HCT116 (cell line): Measurements from ENCODE around the gene GIGYF1. TPM values are rescaled to one million over a fixed set of nuclear protein-coding genes. Genes with fewer than 3 reads are reported as not detected.

Experiments
- ATAC-seq: fragments of 200-7000 bp; cut with Tn5 transposase; 2 replicates; pipeline ENCODE4 v1.9.1; 2020; ENCODE audit warnings: mild to moderate bottlenecking, moderate library complexity
- BruUV-seq: library from RNA; stranded (reverse); fragments of 400-500 nt; replicated peaks from 2 replicates; lab custom pipeline; 2021; lab: Mats Ljungman, UMichigan
- CTCF ChIA-PET: fragments of 300-600 bp; sonication (Branson Sonifier 250); formaldehyde crosslinking; loops from one replicate; lab custom pipeline; 2021; ENCODE audit warnings: antibody characterized with exemption; lab: Charles Lee
- POLR2A ChIA-PET: fragments of 300-600, 350-600 bp; sonication (Branson Sonifier 250); formaldehyde crosslinking; loops from one replicate; lab custom pipeline; 2021; ENCODE audit warnings: antibody characterized with exemption; lab: Charles Lee
- RAD21 ChIA-PET, 2 experiments: fragments of 300-600 bp; sonication (Branson Sonifier 250); formaldehyde crosslinking; loops; one replicate each; lab custom pipeline; 2023; ENCODE audit warnings: low total read pairs in 2 of 2; ENCODE audit not compliant: uncharacterized antibody in 2 of 2, unreplicated experiment in 2 of 2, low non-redundant PET in 1 of 2; lab: Charles Lee
- DNase-seq: peaks from one replicate; pipeline ENCODE4 v3.0.0-alpha.2; 2010; ENCODE audit warnings: low read depth, low spot score
- H2AFZ ChIP-seq: fragments of 200-600 bp; shearing (Covaris generic), sonication (generic); 2 replicates; pipeline ENCODE4 v1.6.1; 2017; ENCODE audit warnings: low read depth, mixed run types, mixed read lengths, antibody characterized with exemption, low read length; ENCODE audit not compliant: poor library complexity, severe bottlenecking
- H3K27ac ChIP-seq: 2 replicates; pipeline ENCODE4 v1.5.1; 2012; ENCODE audit warnings: low read depth, low read length
- H3K27me3 ChIP-seq: fragments of 200-600 bp; sonication (generic); 2 replicates; pipeline ENCODE4 v1.6.1; 2016; ENCODE audit warnings: mixed run types, low read length, mixed read lengths; ENCODE audit not compliant: insufficient read depth
- H3K36me3 ChIP-seq, 2 experiments: fragments of 200-500 bp in 1 of 2; fragments of 200-600 bp in 1 of 2; sonication (Bioruptor generic) in 1 of 2; sonication (generic) in 1 of 2; 2 replicates each; pipeline versions ENCODE4 v1.5.1 to v1.6.1; 2014 to 2016; ENCODE audit warnings: low read length in 2 of 2, inconsistent platforms in 1 of 2, mixed read lengths in 1 of 2, mixed run types in 1 of 2; ENCODE audit not compliant: insufficient read depth in 2 of 2, control insufficient read depth in 1 of 2
- H3K4me1 ChIP-seq, 2 experiments: fragments of 200-600 bp in 1 of 2; sonication (generic) in 1 of 2; 2 replicates each; pipeline versions ENCODE4 v1.5.1 to v1.6.1; 2012 to 2017; ENCODE audit warnings: low read length in 2 of 2, inconsistent platforms in 1 of 2, mild to moderate bottlenecking in 1 of 2, mixed read lengths in 1 of 2, mixed run types in 1 of 2, moderate library complexity in 1 of 2; ENCODE audit not compliant: insufficient read depth in 2 of 2, control insufficient read depth in 1 of 2
- H3K4me2 ChIP-seq: fragments of 200-600 bp; sonication (generic); 2 replicates; pipeline ENCODE4 v1.6.1; 2017; ENCODE audit warnings: mixed run types, low read length, mixed read lengths
- H3K4me3 ChIP-seq, 2 experiments: fragments of 200-600 bp in 1 of 2; sonication (generic) in 1 of 2; replicated peaks in 1 of 2; 2 replicates each; pipeline ENCODE4 v1.5.1; 2011 to 2016; ENCODE audit warnings: low read length in 2 of 2, control low read depth in 1 of 2, low read depth in 1 of 2, mild to moderate bottlenecking in 1 of 2, mixed read lengths in 1 of 2, mixed run types in 1 of 2
- H3K79me2 ChIP-seq: fragments of 200-600 bp; sonication (generic); 2 replicates; pipeline ENCODE4 v1.6.1; 2017; ENCODE audit warnings: mild to moderate bottlenecking, mixed run types, low read length, moderate library complexity, mixed read lengths; ENCODE audit not compliant: insufficient read depth
- H3K9ac ChIP-seq: fragments of 200-600 bp; sonication (generic); 2 replicates; pipeline ENCODE4 v1.6.1; 2016; ENCODE audit warnings: low read length, mixed read lengths
- H3K9me2 ChIP-seq: fragments of 200-600 bp; sonication (generic), shearing (Covaris generic); 2 replicates; pipeline ENCODE4 v1.6.1; 2017; ENCODE audit warnings: mixed run types, mild to moderate bottlenecking, moderate library complexity; ENCODE audit not compliant: insufficient read depth
- H3K9me3 ChIP-seq, 2 experiments: fragments of 200-500 bp in 1 of 2; fragments of 200-600 bp in 1 of 2; sonication (Bioruptor generic) in 1 of 2; sonication (generic) in 1 of 2; 2 replicates each; pipeline ENCODE4 v1.6.1; 2014 to 2017; ENCODE audit warnings: low read length in 2 of 2, mixed read lengths in 2 of 2, inconsistent platforms in 1 of 2, low read depth in 1 of 2, mild to moderate bottlenecking in 1 of 2, mixed run types in 1 of 2, moderate library complexity in 1 of 2; ENCODE audit not compliant: control insufficient read depth in 1 of 2, insufficient read depth in 1 of 2
- H4K20me1 ChIP-seq: fragments of 200-600 bp; sonication (generic), shearing (Covaris generic); 2 replicates; pipeline ENCODE4 v1.6.1; 2017; ENCODE audit warnings: mixed run types, mild to moderate bottlenecking, moderate library complexity; ENCODE audit not compliant: insufficient read depth
- EGR1 ChIP-seq: IDR thresholded peaks from 2 replicates; pipeline ENCODE4 v1.6.1; 2012; ENCODE audit warnings: low read depth
- EZH2 ChIP-seq: fragments of 200-600 bp; sonication (generic); IDR thresholded peaks from 2 replicates; pipeline ENCODE4 v1.6.1; 2017; ENCODE audit warnings: antibody characterized with exemption, mixed run types
- EZH2phosphoT487 ChIP-seq: fragments of 200-600 bp; IDR thresholded peaks from 2 replicates; pipeline ENCODE4 v1.6.1; 2018; ENCODE audit warnings: antibody characterized with exemption, borderline replicate concordance
- FOSL1 ChIP-seq: IDR thresholded peaks from 2 replicates; pipeline ENCODE4 v1.6.1; 2012; ENCODE audit warnings: low read depth
- MAX ChIP-seq: IDR thresholded peaks from 2 replicates; pipeline ENCODE4 v1.6.1; 2012
- POLR2A ChIP-seq: IDR thresholded peaks from 2 replicates; pipeline ENCODE4 v1.7.0; 2011; ENCODE audit warnings: borderline replicate concordance; ENCODE audit not compliant: insufficient read depth, insufficient read length; ENCODE audit errors: extremely low read depth
- RAD21 ChIP-seq: IDR thresholded peaks from 2 replicates; pipeline ENCODE4 v1.6.1; 2012; ENCODE audit warnings: low read depth, mild to moderate bottlenecking
- SP1 ChIP-seq: IDR thresholded peaks from 2 replicates; pipeline ENCODE4 v1.6.1; 2012; ENCODE audit warnings: low read depth
- ZBTB33 ChIP-seq: IDR thresholded peaks from 2 replicates; pipeline ENCODE4 v1.6.1; 2011; ENCODE audit warnings: mild to moderate bottlenecking, low read length, moderate library complexity; ENCODE audit not compliant: insufficient replicate concordance; ENCODE audit errors: extremely low read depth
- intact Hi-C: fragments of 100-400 bp; cut with micrococcal nuclease; formaldehyde crosslinking; loops from 2 replicates; pipeline ENCODE4 v1.10.0; 2022
- total RNA-seq: library from RNA; stranded (reverse); gene quantifications from one replicate; pipeline ENCODE4 v1.2.1, GENCODE V29; 2021; ENCODE audit not compliant: unreplicated experiment

GIGYF1 gene
- total RNA-seq, 1 experiment from 2014 or later: 59.7 TPM

- no peak for ATAC-seq
- Histone ChIP-seq H3K9me2 (no peaks in the 10 kb centered on the region), H2AFZ (no peak overlapping the region), H3K27ac (no peak overlapping the region), H3K36me3 (no peaks in the 10 kb centered on the region), H3K27me3 (no peaks in the 10 kb centered on the region), H3K79me2 (no peaks in the 10 kb centered on the region), H3K4me1 (no peaks in the 10 kb centered on the region), H3K9ac (no peak overlapping the region), H3K4me3 (no peak overlapping the region), H3K9me3 (no peaks in the 10 kb centered on the region), H4K20me1 (no peaks in the 10 kb centered on the region), H3K4me2 (no peak overlapping the region)
- TF ChIP-seq POLR2A: no peak
- no peak for TF ChIP-seq ZBTB33
- TF ChIP-seq EZH2phosphoT487: no peak
- no peak for TF ChIP-seq EGR1
- no peak for TF ChIP-seq FOSL1
- no peak for TF ChIP-seq EZH2
- no peak for TF ChIP-seq SP1
- no peak for TF ChIP-seq RAD21
- TF ChIP-seq MAX: no peak
- ChIA-PET POLR2A (no interaction called here), RAD21 (no interaction called here), CTCF (no interaction called here)
- no peak for DNase-seq
- no TSS peak for BruUV-seq
- intact Hi-C loops: no loop called here
Observed at GRCh38 chr7:100731937-100732636, 38.0 kb upstream of the GIGYF1 start.
